H1 (cell line): ENCODE results near the gene PDIA5. TPM values are rescaled to one million over a fixed set of nuclear protein-coding genes. Genes with fewer than 3 reads are reported as not detected.

Source experiments
- CTCF ChIA-PET: fragments of 300-600 bp; sonication (Branson Sonifier 250); formaldehyde crosslinking; loops from one replicate; lab custom pipeline; 2021; ENCODE audit not compliant: partially characterized antibody; lab: Charles Lee
- POLR2A ChIA-PET: fragments of 300-600 bp; sonication (Branson Sonifier 250); formaldehyde crosslinking; loops from one replicate; lab custom pipeline; 2021; ENCODE audit warnings: inconsistent platforms; ENCODE audit not compliant: partially characterized antibody; lab: Charles Lee
- DNase-seq, 2 experiments: peaks; one replicate each; pipeline versions ENCODE4 v3.0.0 to v3.0.0-alpha.2; 2010 to 2022; ENCODE audit warnings: low spot score in 2 of 2, low read depth in 1 of 2, mixed read lengths in 1 of 2
- FAIRE-seq: peaks from 2 replicates; lab custom pipeline; 2011; peaks lifted over from hg19 to GRCh38; lab: Jason Lieb, UNC
- H2AFZ ChIP-seq: 2 replicates; pipeline ENCODE4 v1.8.1; 2012; ENCODE audit warnings: low read length, inconsistent platforms
- H2AK5ac ChIP-seq: 2 replicates; pipeline ENCODE4 v1.6.1; 2013; ENCODE audit warnings: low read depth, low read length
- H2BK120ac ChIP-seq: replicated peaks from 2 replicates; pipeline ENCODE3; 2013; ENCODE audit warnings: low read depth, low read length, inconsistent platforms
- H2BK12ac ChIP-seq: 2 replicates; pipeline ENCODE4 v1.6.1; 2013; ENCODE audit warnings: low read depth, low read length
- H2BK15ac ChIP-seq: 2 replicates; pipeline ENCODE4 v1.6.1; 2013; ENCODE audit warnings: low read length
- H2BK20ac ChIP-seq: 2 replicates; pipeline ENCODE4 v1.6.1; 2013; ENCODE audit warnings: low read length
- H2BK5ac ChIP-seq: 2 replicates; pipeline ENCODE4 v1.6.1; 2013; ENCODE audit warnings: low read depth, low read length
- H3K14ac ChIP-seq: 2 replicates; pipeline ENCODE4 v1.6.1; 2013; ENCODE audit warnings: inconsistent platforms; ENCODE audit not compliant: insufficient read length
- H3K18ac ChIP-seq: 2 replicates; pipeline ENCODE4 v1.6.1; 2013; ENCODE audit warnings: low read length; ENCODE audit errors: extremely low read depth
- H3K23ac ChIP-seq: 2 replicates; pipeline ENCODE4 v1.6.1; 2013; ENCODE audit warnings: inconsistent platforms; ENCODE audit not compliant: insufficient read length
- H3K23me2 ChIP-seq: 2 replicates; pipeline ENCODE4 v1.6.1; 2013; ENCODE audit warnings: low read depth, low read length
- H3K27ac ChIP-seq: 2 replicates; pipeline ENCODE4 v1.6.1; 2011; ENCODE audit warnings: low read depth, low read length, inconsistent platforms
- H3K27me3 ChIP-seq, 4 experiments: replicated peaks in 1 of 4; 1 replicate in 1 of 4; 2 replicates in 3 of 4; pipeline versions ENCODE4 v1.6.1 to v1.8.1; 2011 to 2013; ENCODE audit warnings: low read length in 3 of 4, mild to moderate bottlenecking in 3 of 4, inconsistent platforms in 2 of 4, mixed read lengths in 2 of 4, moderate library complexity in 1 of 4; ENCODE audit not compliant: control insufficient read depth in 3 of 4, insufficient read depth in 3 of 4; ENCODE audit errors: extremely low read depth in 1 of 4
- H3K36me3 ChIP-seq, 4 experiments: 2 replicates each; pipeline versions ENCODE4 v1.6.1 to v1.8.1; 2011 to 2013; ENCODE audit warnings: mild to moderate bottlenecking in 4 of 4, low read length in 3 of 4, moderate library complexity in 2 of 4, control low read depth in 1 of 4, inconsistent platforms in 1 of 4; ENCODE audit not compliant: insufficient read depth in 4 of 4, control insufficient read depth in 2 of 4
- H3K4ac ChIP-seq: replicated peaks from 2 replicates; pipeline ENCODE3; 2013; ENCODE audit warnings: low read length, low read depth, mixed read lengths, inconsistent platforms; ENCODE audit not compliant: insufficient read length
- H3K4me1 ChIP-seq, 4 experiments: replicated peaks in 1 of 4; 1 replicate in 1 of 4; 2 replicates in 3 of 4; pipeline versions ENCODE4 v1.6.1 to v1.8.1; 2011 to 2013; ENCODE audit warnings: low read length in 3 of 4, inconsistent platforms in 2 of 4, mixed read lengths in 1 of 4; ENCODE audit not compliant: insufficient read depth in 4 of 4, control insufficient read depth in 3 of 4
- H3K4me2 ChIP-seq, 2 experiments: 2 replicates each; pipeline versions ENCODE4 v1.6.1 to v1.8.1; 2011 to 2013; ENCODE audit warnings: low read depth in 2 of 2, low read length in 2 of 2, control low read depth in 1 of 2, inconsistent platforms in 1 of 2, mild to moderate bottlenecking in 1 of 2; ENCODE audit not compliant: insufficient read depth in 1 of 2
- H3K4me3 ChIP-seq, 4 experiments: fragments of 200-600, 300-600 bp in 1 of 4; sonication (generic), shearing (Covaris generic), sonication (Bioruptor Twin) in 1 of 4; 2 replicates each; pipeline versions ENCODE4 v1.5.1 to v1.8.1; 2011 to 2016; ENCODE audit warnings: low read length in 4 of 4, low read depth in 3 of 4, control low read depth in 2 of 4, inconsistent platforms in 2 of 4, mild to moderate bottlenecking in 2 of 4, mixed read lengths in 1 of 4, moderate library complexity in 1 of 4; ENCODE audit not compliant: insufficient read depth in 2 of 4; ENCODE audit errors: extremely low read depth in 1 of 4
- H3K56ac ChIP-seq: replicated peaks from 2 replicates; pipeline ENCODE3; 2013; ENCODE audit warnings: low read depth, mild to moderate bottlenecking, mixed read lengths, low read length, inconsistent platforms; ENCODE audit not compliant: insufficient read length
- H3K79me1 ChIP-seq: 2 replicates; pipeline ENCODE4 v1.6.1; 2013; ENCODE audit warnings: low read depth, low read length, control low read depth
- H3K79me2 ChIP-seq, 2 experiments: 2 replicates each; pipeline versions ENCODE4 v1.6.1 to v1.8.1; 2012 to 2013; ENCODE audit warnings: low read length in 2 of 2, mild to moderate bottlenecking in 2 of 2, inconsistent platforms in 1 of 2; ENCODE audit not compliant: insufficient read depth in 2 of 2, control insufficient read depth in 1 of 2
- H3K9ac ChIP-seq, 4 experiments: replicated peaks in 1 of 4; 1 replicate in 1 of 4; 2 replicates in 3 of 4; pipeline versions ENCODE4 v1.6.1 to v1.8.1; 2011 to 2013; ENCODE audit warnings: low read depth in 3 of 4, low read length in 3 of 4, control low read depth in 2 of 4, mild to moderate bottlenecking in 2 of 4, moderate library complexity in 2 of 4, inconsistent platforms in 1 of 4; ENCODE audit errors: extremely low read depth in 1 of 4
- H3K9me3 ChIP-seq, 2 experiments: 2 replicates each; pipeline versions ENCODE4 v1.6.1 to v1.8.1; 2012 to 2013; ENCODE audit warnings: mild to moderate bottlenecking in 2 of 2, moderate library complexity in 2 of 2, control low read depth in 1 of 2, inconsistent platforms in 1 of 2, low read depth in 1 of 2, low read length in 1 of 2, mixed read lengths in 1 of 2; ENCODE audit not compliant: insufficient read depth in 2 of 2
- H4K20me1 ChIP-seq, 2 experiments: replicated peaks in 1 of 2; 2 replicates each; pipeline versions ENCODE3 to v1.8.1; 2011 to 2013; ENCODE audit warnings: inconsistent platforms in 2 of 2, low read length in 2 of 2, mild to moderate bottlenecking in 1 of 2; ENCODE audit not compliant: insufficient read depth in 2 of 2, control insufficient read depth in 1 of 2
- H4K5ac ChIP-seq: 2 replicates; pipeline ENCODE4 v1.6.1; 2013; ENCODE audit warnings: low read length, low read depth, mixed read lengths, inconsistent platforms; ENCODE audit not compliant: insufficient read length
- H4K8ac ChIP-seq: 2 replicates; pipeline ENCODE4 v1.8.0; 2013; ENCODE audit warnings: mild to moderate bottlenecking, moderate library complexity, low read length, inconsistent platforms; ENCODE audit not compliant: insufficient read depth; ENCODE audit errors: extremely low read depth
- H4K91ac ChIP-seq: replicated peaks from 2 replicates; pipeline ENCODE3; 2013; ENCODE audit warnings: low read length, mixed read lengths, inconsistent platforms; ENCODE audit not compliant: insufficient read length
- EGR1 ChIP-seq: IDR thresholded peaks from 2 replicates; pipeline ENCODE4 v1.6.1; 2011; ENCODE audit warnings: low read depth, low read length, borderline replicate concordance
- JUND ChIP-seq: IDR thresholded peaks from 2 replicates; pipeline ENCODE4 v1.6.1; 2011; ENCODE audit warnings: mild to moderate bottlenecking, improper control_type of control experiment, low read length
- NRF1 ChIP-seq: IDR thresholded peaks from 2 replicates; pipeline ENCODE4 v1.6.1; 2011; ENCODE audit warnings: mild to moderate bottlenecking, low read depth, low read length, improper control_type of control experiment
- RAD21 ChIP-seq, 2 experiments: IDR thresholded peaks in 1 of 2; conservative IDR thresholded peaks in 1 of 2; 2 replicates each; pipeline ENCODE4 v1.6.1; 2011; ENCODE audit warnings: low read depth in 2 of 2, low read length in 2 of 2, improper control_type of control experiment in 1 of 2, inconsistent platforms in 1 of 2, mild to moderate bottlenecking in 1 of 2, moderate library complexity in 1 of 2
- SIN3A ChIP-seq, 2 experiments: IDR thresholded peaks in 1 of 2; conservative IDR thresholded peaks in 1 of 2; 2 replicates each; pipeline ENCODE4 v1.6.1; 2011 to 2012; ENCODE audit warnings: low read length in 2 of 2, improper control_type of control experiment in 1 of 2, low read depth in 1 of 2, mild to moderate bottlenecking in 1 of 2
- SIRT6 ChIP-seq: IDR thresholded peaks from one replicate; pipeline ENCODE4 v1.7.1; 2012; ENCODE audit warnings: low read length, inconsistent platforms
- TAF1 ChIP-seq: IDR thresholded peaks from 2 replicates; pipeline ENCODE4 v1.6.1; 2011; ENCODE audit warnings: mild to moderate bottlenecking, low read depth, low read length
- TAF7 ChIP-seq: optimal IDR thresholded peaks from 2 replicates; pipeline ENCODE3; 2011; ENCODE audit warnings: low read depth, mild to moderate bottlenecking, inconsistent platforms, low read length, moderate library complexity, borderline replicate concordance
- WGBS, 2 experiments: shearing (Covaris generic) in 1 of 2; methylation state at CpG; one replicate each; pipeline versions ENCODE4 v1.1.6 to v1.1.7; 2013 to 2015; ENCODE audit warnings: low lambda C conversion rate in 2 of 2, mixed read lengths in 2 of 2, inconsistent platforms in 1 of 2, low coverage in 1 of 2, missing lambda C conversion rate in 1 of 2; ENCODE audit not compliant: insufficient replicate concordance in 2 of 2, insufficient coverage in 1 of 2, insufficient read length in 1 of 2; ENCODE audit errors: extremely low coverage in 1 of 2, missing lambda C conversion rate in 1 of 2; 5-methylcytosine and 5-hydroxymethylcytosine counted together
- polyA plus RNA-seq, 7 experiments: library from polyadenylated mRNA; depleted of rRNA in 3 of 7; stranded (reverse) in 5 of 7; unstranded in 2 of 7; fragments of >200 nt in 5 of 7; fragments of 200-250 nt in 2 of 7; gene quantifications; 1 replicate in 5 of 7; 2 replicates in 1 of 7; 4 replicates in 1 of 7; pipeline versions ENCODE4 v1.2.1 to v1.2.3, GENCODE V29; 2011 to 2013; ENCODE audit warnings: missing spikeins in 2 of 7, mixed read lengths in 2 of 7
- total RNA-seq: library from RNA; stranded (reverse); fragmentation: NEBNext Ultra II Directional; extraction: Animal tissue kit (Norgen Biotek cat#: 25700); gene quantifications from 2 replicates; pipeline ENCODE4 v1.2.1, GENCODE V29; 2021
- TF ChIP-seq, protein P1 (sequence below), 3 experiments: IDR thresholded peaks; 1 replicate in 2 of 3; 2 replicates in 1 of 3; pipeline versions ENCODE4 v1.5.1 to v1.6.1; 2011; ENCODE audit warnings: low read length in 3 of 3, mild to moderate bottlenecking in 3 of 3, inconsistent platforms in 2 of 3, low read depth in 1 of 3, moderate library complexity in 1 of 3; ENCODE audit not compliant: insufficient read depth in 1 of 3; ENCODE audit errors: control extremely low read depth in 1 of 3

PDIA5 gene
- total and polyA plus RNA-seq, 2 of the 8 experiments (the other 6 are each of a cell fraction or from before 2014, with no cell fraction given): 18.2 to 32.8 TPM

DNA sequence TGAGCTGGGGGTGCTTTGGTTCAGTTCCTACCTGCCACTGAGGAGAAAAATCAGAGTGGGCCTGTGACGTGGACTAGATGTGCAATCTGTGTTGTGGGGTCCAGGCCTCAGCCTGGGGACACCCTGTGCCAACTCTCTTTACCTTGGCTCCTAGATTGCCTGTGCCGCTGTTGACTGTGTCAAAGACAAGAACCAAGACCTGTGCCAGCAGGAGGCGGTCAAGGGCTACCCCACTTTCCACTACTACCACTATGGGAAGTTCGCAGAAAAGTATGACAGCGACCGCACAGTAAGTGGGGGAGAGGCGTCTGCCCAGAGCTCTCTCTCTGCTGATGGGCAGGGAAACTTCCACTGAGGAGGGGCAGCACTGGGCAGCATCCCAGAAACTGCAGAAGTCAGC is 94.3 kb downstream of the PDIA5 start:
- DNase-seq (peak in 1 of 2 experiments; percentile 73), FAIRE-seq (no peak)
- no peaks in the 10 kb centered on the region for H3K27me3 ChIP-seq
- no peak overlapping the region for H3K56ac ChIP-seq
- no peak overlapping the region for H2BK12ac ChIP-seq
- H3K4me1 ChIP-seq: no peaks in the 10 kb centered on the region
- H4K8ac ChIP-seq: peak overlapping the region; percentile 28; the same call in 1 of the 2 replicates
- H2BK15ac ChIP-seq: no peak overlapping the region
- H3K4ac ChIP-seq: no peak overlapping the region
- no peaks in the 10 kb centered on the region for H3K79me1 ChIP-seq
- no peak overlapping the region for H3K27ac ChIP-seq
- H2BK120ac ChIP-seq: no peak overlapping the region
- H4K91ac ChIP-seq: no peak overlapping the region
- H2BK5ac ChIP-seq: no peak overlapping the region
- H3K36me3 ChIP-seq: peaks cover 0 to 20% (median 11%) of the 10 kb centered on the region in 4 experiments; a peak in 6 of 8 replicates
- WGBS, 2 experiments: 83% methylated on average over 7 of the region's 7 CpGs; no CpG with 5 or more reads in 1 of the 2 experiments
- H3K4me3 ChIP-seq: no peak overlapping the region
- no peak overlapping the region for H3K9ac ChIP-seq
- H3K23me2 ChIP-seq: no peaks in the 10 kb centered on the region
- POLR2A ChIA-PET: no interaction called here
- no peaks in the 10 kb centered on the region for H3K9me3 ChIP-seq
- no peak overlapping the region for H3K4me2 ChIP-seq
- H4K20me1 ChIP-seq: no peaks in the 10 kb centered on the region
- CTCF ChIA-PET: interaction anchor here (0.6 to 5.5 kb wide), 18 partner anchors 10 to 214 kb away, joined by 3 to 27 read pairs (median 4); no protein-coding TSS in a partner anchor
- no peak overlapping the region for H3K18ac ChIP-seq
- H4K5ac ChIP-seq: no peak overlapping the region
- H3K23ac ChIP-seq: no peak overlapping the region
- no peak overlapping the region for H3K14ac ChIP-seq
- H2AK5ac ChIP-seq: no peak overlapping the region
- H3K79me2 ChIP-seq: no peaks in the 10 kb centered on the region
- H2AFZ ChIP-seq: no peak overlapping the region
- no peak overlapping the region for H2BK20ac ChIP-seq
- TF ChIP-seq TAF1 (no peak), EGR1 (no peak), SIRT6 (no peak), RAD21 (IDR thresholded peaks at IDR 0.05 in 1 of 2, conservative IDR thresholded peaks at IDR 0.05 in 1 of 2; ENCODE audit: low read depth in 2 of 2, low read length in 2 of 2) (peak; percentile 60 to 67), TAF7 (no peak), NRF1 (no peak), JUND (no peak), SIN3A (conservative IDR thresholded peaks at IDR 0.05 in 1 of 2, IDR thresholded peaks at IDR 0.05 in 1 of 2; ENCODE audit: low read depth in 1 of 2, low read length in 2 of 2) (no peak)
- TF ChIP-seq, protein P1, sequence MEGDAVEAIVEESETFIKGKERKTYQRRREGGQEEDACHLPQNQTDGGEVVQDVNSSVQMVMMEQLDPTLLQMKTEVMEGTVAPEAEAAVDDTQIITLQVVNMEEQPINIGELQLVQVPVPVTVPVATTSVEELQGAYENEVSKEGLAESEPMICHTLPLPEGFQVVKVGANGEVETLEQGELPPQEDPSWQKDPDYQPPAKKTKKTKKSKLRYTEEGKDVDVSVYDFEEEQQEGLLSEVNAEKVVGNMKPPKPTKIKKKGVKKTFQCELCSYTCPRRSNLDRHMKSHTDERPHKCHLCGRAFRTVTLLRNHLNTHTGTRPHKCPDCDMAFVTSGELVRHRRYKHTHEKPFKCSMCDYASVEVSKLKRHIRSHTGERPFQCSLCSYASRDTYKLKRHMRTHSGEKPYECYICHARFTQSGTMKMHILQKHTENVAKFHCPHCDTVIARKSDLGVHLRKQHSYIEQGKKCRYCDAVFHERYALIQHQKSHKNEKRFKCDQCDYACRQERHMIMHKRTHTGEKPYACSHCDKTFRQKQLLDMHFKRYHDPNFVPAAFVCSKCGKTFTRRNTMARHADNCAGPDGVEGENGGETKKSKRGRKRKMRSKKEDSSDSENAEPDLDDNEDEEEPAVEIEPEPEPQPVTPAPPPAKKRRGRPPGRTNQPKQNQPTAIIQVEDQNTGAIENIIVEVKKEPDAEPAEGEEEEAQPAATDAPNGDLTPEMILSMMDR (IDR thresholded peaks at IDR 0.05; ENCODE audit: control extremely low read depth in 1 of 3, insufficient read depth in 1 of 3, low read depth in 1 of 3, low read length in 3 of 3): peak; percentile 62 to 67 (median 64)
